Measurements from ENCODE around the gene RPF1.

The RPF1 gene

GRCh38 chr1:84492726-84493125 is 13.7 kb downstream of the RPF1 start:
- TF ChIP-seq, protein P1, sequence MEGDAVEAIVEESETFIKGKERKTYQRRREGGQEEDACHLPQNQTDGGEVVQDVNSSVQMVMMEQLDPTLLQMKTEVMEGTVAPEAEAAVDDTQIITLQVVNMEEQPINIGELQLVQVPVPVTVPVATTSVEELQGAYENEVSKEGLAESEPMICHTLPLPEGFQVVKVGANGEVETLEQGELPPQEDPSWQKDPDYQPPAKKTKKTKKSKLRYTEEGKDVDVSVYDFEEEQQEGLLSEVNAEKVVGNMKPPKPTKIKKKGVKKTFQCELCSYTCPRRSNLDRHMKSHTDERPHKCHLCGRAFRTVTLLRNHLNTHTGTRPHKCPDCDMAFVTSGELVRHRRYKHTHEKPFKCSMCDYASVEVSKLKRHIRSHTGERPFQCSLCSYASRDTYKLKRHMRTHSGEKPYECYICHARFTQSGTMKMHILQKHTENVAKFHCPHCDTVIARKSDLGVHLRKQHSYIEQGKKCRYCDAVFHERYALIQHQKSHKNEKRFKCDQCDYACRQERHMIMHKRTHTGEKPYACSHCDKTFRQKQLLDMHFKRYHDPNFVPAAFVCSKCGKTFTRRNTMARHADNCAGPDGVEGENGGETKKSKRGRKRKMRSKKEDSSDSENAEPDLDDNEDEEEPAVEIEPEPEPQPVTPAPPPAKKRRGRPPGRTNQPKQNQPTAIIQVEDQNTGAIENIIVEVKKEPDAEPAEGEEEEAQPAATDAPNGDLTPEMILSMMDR (IDR thresholded peaks at IDR 0.05; ENCODE audit: borderline replicate concordance, control extremely low read depth, extremely low read depth, insufficient read depth, missing control alignments): no peak
- DNase-seq (ENCODE audit: low spot score): no peak
- in situ Hi-C loops (cut with MboI; ENCODE audit: low sequenced_read_pairs, unreplicated experiment): no loop called here

DNA sequence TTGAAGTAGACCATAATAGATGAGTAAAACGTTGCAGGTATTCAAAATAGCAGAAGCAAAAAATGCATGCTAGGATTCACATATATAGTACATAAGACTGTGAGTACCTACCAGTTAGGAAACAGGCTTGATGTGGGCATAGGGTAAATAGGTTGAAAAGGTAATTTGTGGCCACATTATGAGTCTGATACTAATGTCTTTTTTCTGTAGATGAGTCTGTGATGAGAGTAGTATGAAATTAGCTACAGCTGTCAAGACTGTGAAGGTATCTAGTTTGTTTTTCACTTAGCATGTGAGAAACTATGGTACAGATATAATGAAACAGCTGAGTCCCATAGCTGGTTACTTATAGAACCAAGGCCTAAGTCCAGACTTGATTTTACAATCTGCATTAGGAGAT is 14.7 kb downstream of the RPF1 start:
- in situ Hi-C loops (cut with MboI; ENCODE audit: low sequenced_read_pairs, unreplicated experiment): no loop called here
- TF ChIP-seq, protein P1 (IDR thresholded peaks at IDR 0.05; ENCODE audit: borderline replicate concordance, control extremely low read depth, extremely low read depth, insufficient read depth, missing control alignments): no peak
- no peak for DNase-seq (ENCODE audit: low spot score)

- in situ Hi-C loops (cut with MboI; ENCODE audit: low sequenced_read_pairs, unreplicated experiment): no loop called here
- no peak for DNase-seq (ENCODE audit: low spot score)
- TF ChIP-seq, protein P1 (IDR thresholded peaks at IDR 0.05; ENCODE audit: borderline replicate concordance, control extremely low read depth, extremely low read depth, insufficient read depth, missing control alignments): no peak
Observed at GRCh38 chr1:84496498-84496897, 17.4 kb downstream of the RPF1 start.

DNA sequence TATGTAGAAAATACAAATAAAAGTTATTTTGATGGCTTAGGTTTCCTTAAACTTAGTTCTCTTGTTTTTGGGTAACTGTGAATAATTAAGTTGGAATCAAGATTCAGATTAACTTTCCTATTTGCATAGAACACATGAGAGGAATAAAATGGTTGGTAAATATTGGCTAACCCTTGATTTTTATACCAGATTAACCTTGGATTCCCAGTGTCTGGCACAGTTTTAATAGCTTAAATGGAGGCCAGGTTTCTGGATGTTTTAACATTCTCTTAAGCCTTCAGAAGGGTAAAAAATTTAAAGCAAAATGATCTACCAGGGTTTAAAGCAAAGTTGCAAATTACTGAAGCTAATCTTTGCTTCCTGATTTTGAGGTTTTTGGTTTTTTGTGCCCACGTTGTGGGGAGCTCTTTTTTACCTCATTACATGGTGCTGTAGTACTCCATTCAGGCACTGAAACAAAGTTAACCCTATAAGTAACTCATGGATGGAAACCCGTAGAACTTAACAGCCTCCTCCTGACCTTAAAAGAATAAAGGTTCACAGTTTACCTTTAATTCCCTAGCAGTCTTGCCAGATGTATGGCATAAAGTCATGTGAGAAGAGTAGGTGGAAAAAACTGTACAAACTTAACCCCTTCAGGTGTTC is 18.7 kb downstream of the RPF1 start:
- TF ChIP-seq, protein P1 (IDR thresholded peaks at IDR 0.05; ENCODE audit: borderline replicate concordance, control extremely low read depth, extremely low read depth, insufficient read depth, missing control alignments): no peak
- no peak for DNase-seq (ENCODE audit: low spot score)
- in situ Hi-C loops (cut with MboI; ENCODE audit: low sequenced_read_pairs, unreplicated experiment): no loop called here

GRCh38 chr1:84502927-84503326 is 23.9 kb downstream of the RPF1 start:
- TF ChIP-seq, protein P1 (IDR thresholded peaks at IDR 0.05; ENCODE audit: borderline replicate concordance, control extremely low read depth, extremely low read depth, insufficient read depth, missing control alignments): no peak
- in situ Hi-C loops (cut with MboI; ENCODE audit: low sequenced_read_pairs, unreplicated experiment): no loop called here

GRCh38 chr1:84504580-84505492 is 25.8 kb downstream of the RPF1 start:
- TF ChIP-seq, protein P1 (IDR thresholded peaks at IDR 0.05; ENCODE audit: borderline replicate concordance, control extremely low read depth, extremely low read depth, insufficient read depth, missing control alignments): no peak
- no peak for DNase-seq (ENCODE audit: low spot score)
- in situ Hi-C loops (cut with MboI; ENCODE audit: low sequenced_read_pairs, unreplicated experiment): no loop called here

More at GRCh38 chr1:84502927-84503326, 23.9 kb downstream of the RPF1 start:
- no peak for DNase-seq (ENCODE audit: low spot score)

All from GM13976 (cell line).